DMS53 (cell line): ENCODE data around the gene RTL1.
A peak's percentile ranks its signal among the peaks of the same experiment; 100 is the strongest.

ENCODE experiments used
- DNase-seq: peaks from one replicate; lab custom pipeline; 2025; lab: John Stamatoyannopoulos, UW

The RTL1 gene

DNA sequence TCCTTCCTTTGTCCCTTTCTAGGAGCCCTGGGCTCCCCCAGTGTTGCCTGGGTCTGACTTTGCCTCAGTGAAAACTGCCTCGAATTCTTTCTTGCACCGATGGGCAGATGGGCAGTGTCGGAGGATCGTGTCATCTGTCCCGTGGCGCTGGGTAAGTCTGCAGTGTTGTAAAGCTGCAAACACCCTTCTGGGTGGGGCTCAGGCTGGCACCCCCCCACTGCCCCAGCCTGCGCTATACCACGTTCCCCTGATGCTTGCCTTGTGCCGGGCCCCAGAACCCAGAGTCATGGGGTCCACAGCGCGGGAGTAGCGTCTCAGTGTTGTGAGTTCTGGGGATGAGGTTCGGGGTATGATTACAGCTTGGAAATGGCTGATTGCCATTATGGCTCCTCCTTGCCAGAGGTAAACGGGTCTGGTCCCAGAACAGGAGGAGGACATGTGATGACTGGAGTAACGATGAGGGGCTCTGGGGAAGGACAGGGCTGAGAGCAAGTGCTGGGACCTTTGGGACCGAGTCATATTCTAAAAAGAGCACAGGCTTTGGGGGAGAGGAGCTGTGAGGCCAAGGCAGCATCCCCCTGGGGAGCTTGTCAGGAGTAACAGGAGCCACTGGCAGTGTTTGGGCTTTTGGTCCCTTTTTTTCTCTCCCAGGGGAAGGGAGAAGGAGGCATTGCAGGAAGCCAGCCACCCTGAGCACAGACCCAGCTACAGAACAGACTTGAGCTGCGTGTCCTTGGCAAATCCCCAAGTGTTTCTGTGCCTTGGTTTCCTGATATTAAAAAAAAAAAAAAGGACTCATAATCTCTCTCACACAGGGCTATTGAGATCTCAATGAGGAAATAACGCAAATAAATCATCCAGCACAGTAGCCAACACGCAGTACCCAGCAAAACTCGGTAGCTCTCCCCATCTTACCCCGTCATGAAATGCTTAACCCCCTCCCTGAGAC is 4.3 kb downstream of the RTL1 start:
- DNase-seq: no peak

DNA sequence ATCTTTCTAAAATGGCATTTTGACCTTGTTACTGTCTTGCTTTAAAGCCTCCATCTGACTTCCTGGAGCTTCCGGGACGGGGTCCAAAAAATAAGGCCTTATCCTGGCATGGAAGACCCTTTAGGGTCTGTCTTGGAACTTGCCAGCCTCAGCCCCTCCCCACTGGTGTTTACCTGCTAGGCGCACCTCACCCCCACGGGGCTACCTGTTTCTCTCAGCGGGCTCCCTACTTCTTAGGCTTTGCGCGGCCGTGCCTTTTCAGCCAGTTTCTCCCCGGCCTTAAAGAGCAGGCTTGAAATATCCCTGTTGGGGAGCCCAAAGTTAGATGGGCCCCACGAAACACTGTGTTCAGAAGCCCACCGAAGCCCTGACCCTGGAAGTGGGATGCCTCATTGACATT is 5.1 kb downstream of the RTL1 start:
- no peak for DNase-seq

DNA sequence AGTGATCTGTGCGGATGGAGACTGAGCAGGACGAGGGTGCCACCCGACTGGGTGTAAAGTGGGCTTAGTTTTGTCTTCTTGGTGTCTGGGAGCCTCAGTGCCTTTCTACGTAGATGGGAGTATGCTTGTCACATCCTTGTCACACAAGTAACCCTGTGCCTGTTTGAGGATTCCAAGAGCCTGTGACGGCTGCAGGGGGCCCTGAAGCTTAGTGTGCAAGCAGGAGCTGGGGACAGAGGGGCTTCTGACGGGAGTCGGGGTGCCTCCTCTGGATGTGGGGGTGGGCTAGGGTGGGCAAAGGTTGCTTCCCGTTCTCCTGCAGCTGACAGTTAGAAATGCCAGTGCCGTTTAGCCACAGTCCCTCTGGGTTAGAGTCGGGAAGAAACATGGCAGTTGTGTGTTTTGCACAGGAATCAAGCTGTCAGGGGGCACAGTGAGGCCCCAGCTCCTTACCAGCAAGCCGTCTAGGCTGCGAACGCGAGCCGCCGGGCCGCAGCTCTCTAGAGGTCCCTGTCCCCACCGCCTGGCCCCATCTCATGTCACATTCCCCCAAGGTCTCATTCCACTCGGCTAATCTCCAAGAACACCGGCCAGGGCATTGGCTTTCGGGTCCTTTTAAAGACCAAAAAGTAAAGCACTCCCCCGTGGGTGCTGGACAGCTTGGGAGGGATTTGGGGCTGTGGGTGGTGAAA is 7.0 kb downstream of the RTL1 start:
- DNase-seq: no peak

DNA sequence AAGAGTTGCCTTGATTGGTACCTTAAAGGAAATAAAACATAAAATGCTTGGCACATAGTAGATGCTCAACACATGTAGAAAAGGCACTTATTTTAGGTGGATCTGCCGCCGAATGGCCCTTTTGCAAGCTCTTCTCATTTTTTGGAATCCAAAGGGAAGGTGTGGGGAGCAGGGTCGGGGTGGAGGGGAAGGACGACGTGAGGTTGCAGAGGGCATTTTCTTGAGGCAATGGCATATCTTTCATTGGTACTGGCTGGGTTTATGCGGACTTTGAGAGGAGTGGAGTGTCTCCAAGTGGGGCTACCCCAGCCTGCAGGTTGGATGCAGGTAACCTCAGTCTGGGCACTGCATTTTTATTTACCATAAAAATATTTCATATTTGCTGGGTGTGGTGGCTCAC is 8.1 kb downstream of the RTL1 start:
- DNase-seq: no peak

DNA sequence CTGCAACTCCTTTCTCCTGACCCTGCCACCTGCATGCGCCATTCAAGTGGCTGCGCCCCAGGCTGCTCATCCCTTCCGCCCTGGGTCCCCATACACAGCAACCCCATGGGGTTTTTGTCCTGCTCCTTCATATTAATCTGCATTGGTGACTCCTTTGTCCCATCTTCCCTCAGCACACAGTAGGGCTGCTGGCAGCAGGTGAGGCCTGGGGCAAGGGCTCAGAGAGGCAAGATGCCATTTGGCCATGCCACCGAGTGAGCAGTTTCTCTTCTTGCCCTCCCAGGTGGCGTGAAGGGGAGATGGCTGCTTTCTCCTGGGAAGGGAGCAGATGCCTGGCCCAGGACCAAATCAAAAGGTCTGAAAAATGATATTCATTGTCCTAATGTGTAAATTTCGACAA is 9.1 kb downstream of the RTL1 start:
- no peak for DNase-seq

DNA sequence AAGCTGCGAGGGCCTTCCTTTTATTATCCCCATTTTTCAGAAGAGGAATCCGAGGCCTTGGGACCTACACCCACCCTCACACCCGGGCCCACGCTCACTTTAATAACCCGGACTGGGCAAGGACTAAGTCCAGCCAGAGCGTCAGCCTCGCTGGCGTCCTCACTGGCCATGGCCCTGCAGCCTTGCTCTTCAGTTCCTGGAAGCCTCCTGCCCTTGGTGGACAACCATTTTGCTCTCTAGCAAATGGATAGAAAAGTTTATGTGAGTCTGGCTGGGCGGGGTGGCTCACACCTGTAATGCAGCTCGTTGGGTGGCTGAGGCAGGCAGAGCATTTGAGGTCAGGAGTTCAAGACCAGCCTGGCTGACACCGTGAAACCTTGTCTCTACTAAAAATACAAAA is 9.8 kb downstream of the RTL1 start:
- no peak for DNase-seq

DNA sequence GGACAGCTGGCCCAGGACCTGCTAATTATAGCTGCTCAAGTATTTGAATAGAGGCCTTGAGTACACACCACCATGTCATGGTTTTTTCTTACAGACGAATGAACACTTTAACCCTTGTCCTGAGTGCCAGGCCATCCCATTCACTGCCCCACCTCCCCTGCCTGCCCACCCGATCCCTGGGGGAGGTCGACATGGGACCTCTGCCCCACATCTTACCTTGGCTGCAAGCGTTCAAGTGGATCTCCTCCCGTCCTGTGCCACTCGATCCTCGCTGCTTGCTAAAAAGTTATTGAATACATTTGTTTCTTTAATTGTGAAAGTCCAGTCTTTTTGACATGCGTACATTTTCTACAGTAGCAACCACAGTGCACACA is 10.3 kb downstream of the RTL1 start:
- DNase-seq: peak; percentile 7

DNA sequence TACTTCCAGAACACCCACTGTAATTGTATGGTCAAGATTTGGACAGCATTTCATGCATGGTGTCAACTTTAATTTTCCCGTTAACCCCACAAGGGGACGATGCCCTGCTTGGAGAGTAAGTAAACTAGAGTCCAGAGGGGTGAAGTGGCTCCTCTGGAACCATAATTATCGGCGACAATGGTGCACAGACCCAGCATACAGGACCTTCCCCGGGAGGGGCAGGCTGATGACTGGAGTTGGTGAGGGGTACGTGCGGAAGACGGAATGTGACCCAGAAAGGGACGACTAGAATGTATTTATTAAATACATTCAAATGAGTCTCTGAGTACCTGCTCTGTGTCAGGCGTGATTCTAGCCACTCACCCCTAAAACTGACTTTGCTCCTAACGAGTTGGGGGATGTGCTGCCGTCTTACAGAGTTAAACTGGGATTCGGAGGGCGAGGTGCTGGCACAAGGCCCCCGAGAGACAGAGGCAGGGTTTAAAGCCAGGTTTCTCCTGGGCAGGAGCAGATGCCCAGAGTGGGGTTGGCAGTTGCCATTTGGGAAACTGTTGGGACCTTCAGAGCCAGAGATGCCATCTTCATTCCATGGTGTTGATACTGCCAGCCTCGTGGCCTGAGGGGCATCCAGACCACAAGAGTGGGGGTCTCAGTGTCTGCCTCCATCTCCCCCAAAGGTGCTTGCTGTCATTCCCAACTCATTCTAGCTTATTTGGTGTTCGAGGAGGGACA is 10.9 kb downstream of the RTL1 start:
- DNase-seq: no peak

DNA sequence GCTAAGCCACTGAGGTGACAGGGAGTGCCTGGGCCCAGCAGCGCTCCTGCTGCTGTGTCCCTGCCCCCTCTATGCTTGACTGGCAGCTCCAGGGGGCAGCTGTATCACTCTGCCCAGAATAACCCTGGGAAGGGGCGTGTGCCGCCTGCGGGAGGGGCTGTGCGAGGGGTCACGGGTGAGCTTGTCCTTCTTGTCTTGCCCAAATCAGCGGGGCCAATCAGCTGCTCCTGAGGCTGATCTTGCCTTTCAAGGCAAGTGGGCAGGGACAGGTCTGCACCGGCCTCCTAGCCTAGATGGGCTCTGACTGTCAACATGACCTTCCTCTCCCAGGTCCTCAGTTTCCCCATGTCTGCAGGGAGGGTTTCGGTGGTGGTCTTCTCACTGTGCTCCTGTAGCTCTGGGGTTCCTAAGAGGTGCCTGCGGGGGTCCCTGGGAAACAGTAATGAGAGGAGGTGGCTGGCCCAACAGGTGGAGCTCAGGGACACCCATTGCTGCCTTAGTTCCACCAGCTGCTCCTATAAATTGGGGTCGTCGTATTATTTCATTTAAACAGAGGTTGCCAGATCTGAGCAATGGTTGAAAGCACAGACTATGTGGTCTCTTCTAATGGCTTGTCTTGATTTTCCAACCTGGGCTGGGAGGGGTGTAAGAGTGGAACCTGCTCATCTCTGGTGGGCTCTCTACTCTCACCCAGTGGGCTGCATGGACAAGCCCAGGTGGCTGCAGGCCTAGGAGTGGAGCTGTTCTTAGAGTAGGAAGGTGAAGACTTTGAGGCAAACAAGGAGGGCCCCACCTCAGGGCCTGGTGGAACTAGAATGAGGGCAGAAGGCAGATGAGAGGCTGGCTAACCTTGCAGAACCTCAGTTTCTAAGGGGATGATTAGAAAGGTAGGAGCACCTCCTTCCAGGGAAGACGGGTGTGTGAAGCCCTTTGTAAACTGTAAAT is 11.7 kb downstream of the RTL1 start:
- DNase-seq: no peak

DNA sequence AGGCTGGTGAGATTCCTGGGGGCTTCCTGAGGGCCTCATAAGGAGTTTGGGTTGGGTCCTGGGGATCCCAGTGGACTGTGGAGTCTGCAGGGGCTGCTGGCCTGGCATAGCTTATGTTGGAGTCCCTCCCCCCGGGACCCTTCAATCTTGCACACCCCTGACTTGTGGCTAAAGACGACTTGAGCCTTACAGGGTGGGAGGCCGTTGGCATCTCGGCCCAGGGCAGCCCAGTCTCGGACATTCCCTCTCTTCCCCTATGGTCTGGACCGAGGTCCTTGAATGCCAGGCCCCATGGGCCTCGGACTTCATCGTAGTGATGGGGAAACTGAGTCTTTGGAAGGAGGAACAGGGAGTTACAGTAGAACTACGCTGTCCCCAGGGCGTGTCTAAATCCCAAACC is 12.5 kb downstream of the RTL1 start:
- DNase-seq: no peak

DNA sequence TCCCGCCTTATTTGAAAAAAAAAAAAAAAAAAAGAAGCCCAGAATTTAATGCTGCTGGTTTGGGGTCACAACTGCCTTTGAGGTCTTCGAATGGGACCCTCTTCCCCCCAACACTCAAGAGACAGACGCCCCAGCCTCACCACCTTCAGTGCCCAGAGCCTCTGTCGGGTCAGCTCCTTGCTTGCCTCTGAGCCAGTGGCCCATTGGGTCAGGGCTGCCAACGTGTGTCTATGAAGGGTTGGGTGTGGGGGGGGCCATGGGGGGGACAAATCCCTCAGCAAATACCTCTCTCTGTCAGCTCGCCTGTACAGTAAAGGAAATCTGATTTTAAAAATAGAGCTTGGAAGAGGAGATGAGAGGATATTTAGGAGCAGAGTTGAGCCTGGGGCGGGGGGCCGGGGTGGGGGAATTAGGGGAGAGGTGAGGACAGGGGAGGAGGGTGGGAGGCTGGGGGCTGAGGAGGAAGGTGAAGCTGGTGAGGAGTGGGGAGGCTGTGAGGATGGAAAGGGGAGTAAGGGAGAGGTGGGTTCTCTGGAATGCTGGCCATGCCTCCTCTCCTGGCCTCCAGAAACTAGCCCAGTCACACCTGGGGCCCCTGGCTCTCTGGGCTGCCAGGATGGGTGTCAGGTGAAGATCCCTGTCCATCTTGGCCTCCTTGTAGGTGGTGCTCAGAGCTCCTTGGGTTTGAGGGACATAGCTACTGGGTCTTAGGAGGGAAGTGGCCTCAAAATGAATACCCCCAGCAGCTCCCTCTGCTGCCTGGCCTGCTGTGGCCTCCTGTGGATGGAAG is 13.3 kb downstream of the RTL1 start:
- no peak for DNase-seq

DNA sequence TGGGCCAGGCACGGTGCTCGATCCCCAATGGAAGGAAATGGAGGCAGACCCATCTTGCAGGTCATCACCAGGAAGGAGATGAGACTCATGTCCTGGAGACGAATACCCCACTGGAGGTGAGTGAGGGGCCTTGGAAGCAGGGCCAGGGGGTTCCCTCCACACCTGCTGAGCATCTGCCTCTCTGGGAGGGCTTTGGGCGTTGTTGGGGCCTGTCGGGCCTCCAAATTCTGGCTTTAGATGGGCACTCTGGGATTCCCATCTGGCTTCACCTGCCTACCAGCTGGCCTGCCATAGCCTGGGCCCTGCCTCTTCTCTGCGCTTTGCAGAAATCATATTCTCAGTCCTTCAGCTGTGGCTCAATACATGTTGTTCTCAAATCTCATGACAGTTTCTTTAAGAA is 13.9 kb downstream of the RTL1 start:
- no peak for DNase-seq

DNA sequence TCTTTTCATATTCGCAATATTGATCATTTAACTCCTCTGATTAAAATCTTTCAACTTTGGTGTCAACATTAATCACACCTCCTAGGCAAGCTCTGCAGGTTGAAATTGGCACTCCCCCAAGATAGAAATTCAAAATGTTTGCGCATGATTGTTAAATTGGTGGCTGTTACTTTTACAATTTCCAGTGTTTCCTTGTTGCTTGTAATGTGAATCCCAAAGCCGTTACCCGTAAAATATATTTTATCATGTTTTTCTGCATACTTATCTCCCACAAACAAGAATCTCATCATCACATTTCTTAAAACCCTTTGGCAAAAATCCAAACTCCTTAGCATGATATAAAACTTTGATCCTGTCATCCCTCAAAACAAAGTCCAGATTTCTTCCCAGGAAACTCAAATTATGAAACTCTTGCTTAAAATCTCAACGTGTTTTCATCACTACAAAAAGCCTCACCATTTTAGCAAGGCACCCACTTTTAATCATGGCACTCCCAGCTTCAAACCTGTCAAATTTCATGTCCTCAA is 14.7 kb downstream of the RTL1 start:
- no peak for DNase-seq

DNA sequence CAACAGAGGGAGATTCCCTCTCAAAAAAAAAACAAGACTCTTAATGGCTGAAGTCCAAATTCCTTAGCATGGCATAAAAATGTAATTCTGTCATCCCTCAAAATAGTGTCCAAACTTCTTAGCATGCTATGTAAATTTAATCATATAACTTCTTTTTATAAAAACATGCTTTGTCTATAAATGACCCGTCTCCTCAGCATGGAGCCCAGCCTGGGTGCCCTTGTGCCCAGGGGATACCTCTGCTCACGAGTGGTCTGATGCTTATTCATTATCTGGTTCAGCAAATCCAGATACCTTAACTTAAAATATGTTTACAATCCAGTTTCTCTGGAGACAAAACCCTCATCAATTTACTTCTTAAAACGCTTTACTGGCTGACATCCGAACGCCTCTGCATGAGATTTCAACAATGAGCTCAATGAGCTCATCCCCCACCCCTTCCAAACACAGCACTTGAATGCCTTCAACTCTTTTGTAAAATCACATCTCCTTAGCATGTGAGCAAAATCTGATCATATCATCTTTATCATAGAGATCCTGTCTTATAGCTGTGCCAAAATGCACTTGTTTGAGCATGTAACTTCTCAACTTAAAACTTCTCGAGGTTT is 15.7 kb downstream of the RTL1 start:
- no peak for DNase-seq

DNA sequence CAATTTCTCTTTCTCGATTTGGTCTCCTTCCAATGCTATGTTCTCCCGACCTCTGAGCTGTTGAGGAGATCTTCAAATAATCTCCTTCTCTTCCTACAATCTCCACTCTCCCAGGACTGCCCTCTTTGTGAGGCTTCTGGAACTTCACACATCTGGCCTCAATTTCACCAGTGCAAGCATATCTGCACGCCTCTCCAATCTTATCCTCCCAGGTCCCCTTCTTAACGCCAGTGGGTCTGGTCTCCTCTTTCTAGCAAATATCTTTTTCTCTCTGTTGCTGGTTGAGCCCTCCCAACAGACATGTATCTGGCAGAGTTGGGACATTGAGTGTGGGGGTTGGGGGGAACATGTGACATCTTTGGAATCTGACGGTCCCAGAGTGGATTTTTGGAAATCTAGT is 17.9 kb downstream of the RTL1 start:
- no peak for DNase-seq

DNA sequence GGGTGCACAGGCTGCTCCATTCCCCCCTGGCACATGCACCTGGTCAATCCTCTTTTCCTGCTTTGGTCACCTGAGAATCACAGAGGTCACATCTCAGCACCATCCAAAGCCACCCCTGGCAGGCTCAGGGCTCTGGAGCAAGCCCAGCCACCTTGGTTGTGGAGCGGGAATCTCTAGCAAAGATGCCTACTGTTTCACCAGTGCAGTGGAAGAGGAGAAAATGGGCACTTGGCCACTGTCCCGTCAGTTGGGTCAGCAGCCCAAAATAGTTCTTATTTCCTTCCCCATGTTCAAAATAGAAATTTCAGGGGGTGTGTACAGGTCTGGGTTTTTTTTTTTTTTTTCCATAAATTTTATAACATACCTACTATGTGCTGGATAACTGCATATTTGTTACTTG is 18.3 kb downstream of the RTL1 start:
- DNase-seq: no peak

DNA sequence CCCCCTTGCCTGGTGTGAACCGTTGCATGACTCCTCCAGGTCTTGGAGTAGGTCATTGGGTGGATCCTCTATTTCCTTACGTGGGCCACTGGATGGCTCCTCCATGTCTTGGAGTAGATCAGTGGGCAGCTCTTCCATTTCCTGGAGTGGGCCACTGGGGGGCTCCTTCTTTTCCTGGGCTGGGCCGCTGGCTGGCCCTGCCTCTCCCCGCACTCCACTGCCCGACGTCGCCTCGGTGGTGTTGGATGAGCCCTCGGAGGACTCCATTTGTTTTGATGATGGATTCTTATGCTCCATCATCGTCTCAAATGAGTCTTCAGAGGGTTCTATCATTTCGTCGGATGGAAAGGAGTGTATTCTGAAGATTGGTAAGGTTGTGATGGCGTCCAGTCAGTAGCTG is 19.1 kb downstream of the RTL1 start:
- no peak for DNase-seq

DNA sequence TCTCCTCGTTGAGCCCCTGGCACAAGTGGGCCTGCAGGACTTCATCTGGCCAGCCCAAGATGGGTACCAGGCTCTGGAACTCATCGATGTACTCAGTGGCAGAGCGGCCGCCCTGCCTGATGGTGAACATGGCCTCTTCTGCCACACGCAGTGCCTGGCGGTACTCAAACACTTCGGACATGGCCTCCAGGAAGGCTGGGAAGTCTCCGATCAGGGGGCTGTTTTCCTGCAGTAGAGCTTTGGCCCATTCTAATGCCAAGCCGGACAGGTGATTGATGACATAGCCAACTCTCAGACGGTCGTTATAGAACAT is 19.8 kb downstream of the RTL1 start:
- no peak for DNase-seq

DNA sequence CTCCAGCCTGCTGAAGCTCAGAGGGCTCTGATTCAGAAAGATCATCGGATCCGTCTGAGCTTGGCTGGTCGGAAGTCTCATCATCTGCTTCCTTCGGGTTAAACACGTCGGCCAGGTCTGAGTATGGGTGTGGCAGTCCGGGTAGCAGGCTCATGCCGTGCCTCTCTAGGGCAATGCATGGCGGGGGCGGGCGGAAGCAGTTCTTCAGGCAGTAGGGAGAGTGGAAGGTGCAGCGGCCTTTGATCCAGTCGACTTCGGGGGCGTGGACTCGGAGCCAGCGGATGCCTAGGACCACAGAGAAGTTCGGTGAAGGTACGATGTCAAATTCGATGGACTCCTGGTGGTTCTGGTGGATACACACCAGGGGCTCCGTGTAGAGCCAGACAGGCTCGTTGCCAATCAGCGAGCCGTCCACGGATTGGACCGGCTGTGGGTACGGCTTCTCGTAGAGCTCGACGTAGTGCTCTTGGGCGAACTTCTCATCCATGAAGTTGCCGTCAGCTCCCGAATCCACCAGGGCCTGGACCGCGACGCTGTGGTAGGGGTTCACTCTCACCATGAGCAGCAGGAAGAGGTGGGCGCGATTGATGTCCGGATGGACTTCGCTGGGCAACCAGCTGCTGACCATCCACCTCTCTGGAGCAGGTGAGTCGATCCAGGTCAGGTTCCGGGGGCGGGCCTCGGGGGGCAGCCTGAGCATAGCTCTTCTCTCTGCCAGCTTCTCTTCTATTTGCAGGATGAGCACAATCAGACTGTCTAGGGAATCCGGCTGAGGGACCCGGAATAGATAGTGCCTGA is 20.3 kb downstream of the RTL1 start:
- DNase-seq: no peak
